Lower lobe of right lung (tissue), 2 donors: ENCODE results near the gene SYNGR4. TPM values are rescaled to one million over a fixed set of nuclear protein-coding genes. Genes with fewer than 3 reads are reported as not detected.
A peak's percentile ranks its signal among the peaks of the same experiment; 100 is the strongest.

ENCODE experiments used
- ATAC-seq, 2 donors: fragments of 200-7000 bp; cut with Tn5 transposase; one replicate each; pipeline ENCODE4 v1.9.1; 2020 to 2022; ENCODE audit warnings: mild to moderate bottlenecking in 2 of 2, moderate library complexity in 2 of 2
- DNase-seq: peaks from one replicate; pipeline ENCODE4 v3.0.0-alpha.2; 2020
- H3K27ac ChIP-seq: fragments of 200-600 bp; one replicate; pipeline ENCODE4 v1.8.0; 2022
- H3K27me3 ChIP-seq: fragments of 200-600 bp; one replicate; pipeline ENCODE4 v1.8.0; 2022; ENCODE audit warnings: low read depth
- H3K36me3 ChIP-seq: fragments of 200-600 bp; one replicate; pipeline ENCODE4 v1.8.0; 2022; ENCODE audit warnings: mild to moderate bottlenecking
- H3K4me1 ChIP-seq: fragments of 200-600 bp; one replicate; pipeline ENCODE4 v1.8.0; 2022
- H3K4me3 ChIP-seq: fragments of 200-600 bp; one replicate; pipeline ENCODE4 v1.8.0; 2022; ENCODE audit warnings: mild to moderate bottlenecking
- H3K9me3 ChIP-seq: fragments of 200-600 bp; one replicate; pipeline ENCODE4 v1.8.0; 2022
- CTCF ChIP-seq: fragments of 200-600 bp; IDR thresholded peaks from one replicate; pipeline ENCODE4 v1.8.0; 2022; ENCODE audit warnings: antibody characterized with exemption, mild to moderate bottlenecking
- intact Hi-C: fragments of 100-400 bp; cut with DNase I; formaldehyde crosslinking; loops from one replicate; pipeline ENCODE4 v1.11.0; 2022
- total RNA-seq: library from RNA; stranded (reverse); fragmentation: NEBNext Ultra II Directional; extraction: Animal tissue kit (Norgen Biotek cat#: 25700); gene quantifications from one replicate; pipeline ENCODE4 v1.2.1, GENCODE V29; 2021
- donor health status: DM: no; HTN: yes; CAD: no; lungs with severe emphysema.

The SYNGR4 gene
- total RNA-seq, 1 donor from 2014 or later, result not detected

DNA sequence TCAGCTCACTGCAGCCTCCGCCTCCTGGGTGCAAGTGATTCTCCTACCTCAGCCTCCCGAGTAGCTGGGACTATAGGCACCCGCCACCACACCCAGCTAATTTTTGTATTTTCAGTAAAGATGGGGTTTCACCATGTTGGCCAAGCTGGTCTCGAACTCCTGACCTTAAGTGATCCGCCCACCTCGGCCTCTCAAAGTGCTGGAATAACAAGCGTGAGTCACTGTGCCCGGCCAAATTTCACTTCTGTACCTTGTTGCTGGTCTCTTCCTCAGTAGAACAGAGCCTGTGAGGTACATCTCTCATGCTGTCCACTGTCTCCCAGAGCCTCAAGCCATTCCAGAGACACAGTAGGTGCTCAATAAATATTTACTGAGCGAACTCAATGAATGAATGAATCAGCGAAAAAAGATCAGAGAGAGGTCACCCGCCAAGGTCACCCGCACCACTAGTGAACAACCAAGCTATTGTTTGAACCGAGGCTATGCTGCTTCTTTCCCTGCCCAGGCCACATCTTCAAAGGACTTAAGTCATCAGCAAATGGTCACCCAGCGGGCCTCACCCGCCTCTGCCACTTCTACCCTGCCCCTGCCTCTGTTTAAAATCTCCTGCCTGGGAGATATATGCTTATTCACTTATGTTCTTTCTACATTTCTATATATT lies 9.7 kb upstream of the SYNGR4 start:
- ATAC-seq (no peak), DNase-seq (no peak)
- H3K9me3 ChIP-seq, result no peaks in the 10 kb centered on the region
- H3K27ac ChIP-seq, result no peak overlapping the region
- no peaks in the 10 kb centered on the region for H3K36me3 ChIP-seq
- intact Hi-C loops, result no loop called here
- no peaks in the 10 kb centered on the region for H3K4me1 ChIP-seq
- no peak overlapping the region for H3K4me3 ChIP-seq
- H3K27me3 ChIP-seq, result no peaks in the 10 kb centered on the region
- TF ChIP-seq CTCF, result no peak

GRCh38 chr19:48355365-48355954 lies 8.7 kb upstream of the SYNGR4 start:
- DNase-seq, result no peak
- Histone ChIP-seq H3K27ac (no peak overlapping the region), H3K36me3 (no peaks in the 10 kb centered on the region), H3K27me3 (no peaks in the 10 kb centered on the region), H3K4me1 (no peaks in the 10 kb centered on the region), H3K9me3 (no peaks in the 10 kb centered on the region), H3K4me3 (no peak overlapping the region)
- no peak for ATAC-seq
- no peak for TF ChIP-seq CTCF
- intact Hi-C loops, result no loop called here

DNA sequence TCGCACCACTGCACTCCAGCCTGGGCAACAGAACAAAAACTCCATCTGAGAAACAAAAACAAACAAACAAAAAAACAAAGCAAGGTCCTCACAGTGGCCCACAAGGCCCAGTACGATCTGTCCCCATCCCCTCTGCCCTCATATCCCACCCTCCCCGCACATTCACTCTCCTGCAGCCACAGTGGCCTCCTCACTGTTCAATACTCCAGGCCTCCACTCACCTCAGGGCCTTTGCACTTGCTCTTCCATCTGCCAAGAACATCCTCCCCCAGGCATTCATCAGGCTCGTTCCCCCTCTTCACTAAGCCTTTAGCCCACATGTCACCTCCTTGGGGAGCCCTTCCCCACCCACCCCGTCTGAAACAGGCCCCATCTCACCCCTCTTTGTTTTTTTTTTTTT lies 5.0 kb upstream of the SYNGR4 start:
- no peaks in the 10 kb centered on the region for H3K27me3 ChIP-seq
- DNase-seq (no peak), ATAC-seq (no peak)
- H3K4me3 ChIP-seq, result no peak overlapping the region
- no peak for TF ChIP-seq CTCF
- intact Hi-C loops, result no loop called here
- peaks cover 5% of the 10 kb centered on the region for H3K4me1 ChIP-seq
- H3K9me3 ChIP-seq, result no peaks in the 10 kb centered on the region
- H3K36me3 ChIP-seq, result no peaks in the 10 kb centered on the region
- H3K27ac ChIP-seq, result no peak overlapping the region

- DNase-seq (no peak), ATAC-seq (no peak)
- peaks cover 10% of the 10 kb centered on the region for H3K4me1 ChIP-seq
- TF ChIP-seq CTCF, result no peak
- no peaks in the 10 kb centered on the region for H3K27me3 ChIP-seq
- H3K36me3 ChIP-seq, result no peaks in the 10 kb centered on the region
- intact Hi-C loops, result no loop called here
- no peak overlapping the region for H3K27ac ChIP-seq
- no peaks in the 10 kb centered on the region for H3K9me3 ChIP-seq
- H3K4me3 ChIP-seq, result no peak overlapping the region
Observed at GRCh38 chr19:48361912-48362311, 2.3 kb upstream of the SYNGR4 start.

DNA sequence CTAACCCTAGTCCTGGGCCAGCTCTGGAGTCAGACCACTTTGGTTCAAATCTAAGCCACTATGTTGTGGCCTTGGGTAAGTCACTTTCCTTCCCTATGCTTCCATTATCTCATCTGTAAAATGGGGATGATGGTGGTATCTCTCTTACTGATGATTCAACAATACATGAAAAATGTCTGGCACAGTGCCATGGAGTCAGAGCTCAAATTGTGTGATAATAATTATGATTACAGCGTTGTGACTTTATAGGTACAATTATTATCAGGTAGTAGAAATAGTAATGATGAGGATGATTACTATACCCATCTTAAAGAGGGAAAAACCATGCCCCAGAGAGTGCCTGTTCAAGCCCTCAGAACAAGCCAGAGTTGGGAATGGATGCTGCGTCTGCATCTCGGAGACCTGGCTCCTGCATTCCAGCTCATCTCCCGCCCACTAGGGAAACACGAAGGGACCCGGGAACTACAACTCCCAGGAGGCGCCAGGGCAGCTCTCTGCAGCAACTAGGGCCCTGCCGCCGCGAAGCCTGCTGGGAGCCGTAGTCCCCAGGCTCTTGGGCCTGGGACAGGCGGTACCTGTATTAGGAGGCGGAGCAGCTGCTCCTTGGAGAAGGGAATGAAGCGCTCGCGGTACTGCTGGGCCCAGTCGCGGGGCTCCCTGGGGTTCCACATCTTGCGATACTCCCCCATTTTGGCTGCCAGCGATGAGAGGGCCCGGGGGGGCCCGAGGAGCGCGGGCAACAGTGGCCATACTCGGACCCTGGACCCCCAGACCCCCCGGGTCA lies 1.3 kb upstream of the SYNGR4 start:
- intact Hi-C loops, result no loop called here
- TF ChIP-seq CTCF, result no peak
- no peaks in the 10 kb centered on the region for H3K36me3 ChIP-seq
- ATAC-seq (peak; percentile 94 to 95), DNase-seq (peak; percentile 98)
- peaks cover 10% of the 10 kb centered on the region for H3K4me1 ChIP-seq
- no peaks in the 10 kb centered on the region for H3K27me3 ChIP-seq
- peak overlapping the region; percentile 97 for H3K27ac ChIP-seq
- H3K9me3 ChIP-seq, result no peaks in the 10 kb centered on the region
- H3K4me3 ChIP-seq, result peak overlapping the region; percentile 84
